HEK293 (cell line): ENCODE measurements around the gene C1orf167.

Experiments used
- EGR2 ChIP-seq: fragments of 450-650 bp; formaldehyde crosslinking; IDR thresholded peaks from 2 replicates; pipeline ENCODE4 v1.5.1; 2016; ENCODE audit warnings: low read depth, missing biosample characterization, missing genetic modification characterization
- MEIS1 ChIP-seq: sonication (generic); formaldehyde crosslinking; IDR thresholded peaks from 2 replicates; pipeline ENCODE4 v1.8.1; 2022; ENCODE audit warnings: missing genetic modification reagents, mild to moderate bottlenecking, borderline replicate concordance
- PRDM1 ChIP-seq: fragments of 450-650 bp; formaldehyde crosslinking; IDR thresholded peaks from 2 replicates; pipeline ENCODE4; 2016; ENCODE audit warnings: missing biosample characterization, missing genetic modification characterization
- ZBTB7A ChIP-seq: fragments of 450-650 bp; formaldehyde crosslinking; IDR thresholded peaks from 2 replicates; pipeline ENCODE4 v1.5.1; 2016; ENCODE audit warnings: low read depth, missing biosample characterization, missing genetic modification characterization
- ZFP41 ChIP-seq: fragments of 450-650 bp; formaldehyde crosslinking; IDR thresholded peaks from 2 replicates; pipeline ENCODE4 v1.5.1; 2016; ENCODE audit warnings: missing biosample characterization, missing genetic modification characterization, borderline replicate concordance
- ZNF24 ChIP-seq: fragments of 450-650 bp; formaldehyde crosslinking; IDR thresholded peaks from 2 replicates; pipeline ENCODE4 v1.5.1; 2016; ENCODE audit warnings: missing biosample characterization, missing genetic modification characterization
- ZNF274 ChIP-seq, 2 experiments: fragments of 200-500 bp in 1 of 2; fragments of 450-650 bp in 1 of 2; sonication (Bioruptor generic) in 1 of 2; formaldehyde crosslinking in 1 of 2; IDR thresholded peaks; 2 replicates each; pipeline versions ENCODE4 v1.5.1 to v1.6.1; 2014 to 2016; ENCODE audit warnings: borderline replicate concordance in 1 of 2, inconsistent platforms in 1 of 2, low read length in 1 of 2, missing biosample characterization in 1 of 2, missing genetic modification characterization in 1 of 2
- ZNF292 ChIP-seq: fragments of 450-650 bp; formaldehyde crosslinking; IDR thresholded peaks from 2 replicates; pipeline ENCODE4 v1.5.1; 2016; ENCODE audit warnings: low read depth, missing biosample characterization, missing genetic modification characterization, borderline replicate concordance
- ZNF311 ChIP-seq: fragments of 450-650 bp; formaldehyde crosslinking; IDR thresholded peaks from 2 replicates; pipeline ENCODE4 v1.5.1; 2017; ENCODE audit warnings: missing biosample characterization, missing genetic modification characterization, borderline replicate concordance
- ZNF341 ChIP-seq: fragments of 450-650 bp; formaldehyde crosslinking; IDR thresholded peaks from 2 replicates; pipeline ENCODE4; 2016; ENCODE audit warnings: low read depth, missing biosample characterization, missing genetic modification characterization
- ZNF416 ChIP-seq: fragments of 450-650 bp; formaldehyde crosslinking; IDR thresholded peaks from 2 replicates; pipeline ENCODE4 v1.5.1; 2016; ENCODE audit warnings: missing biosample characterization, missing genetic modification characterization
- ZNF596 ChIP-seq: fragments of 450-650 bp; IDR thresholded peaks from 2 replicates; pipeline ENCODE4 v1.5.0; 2018; ENCODE audit warnings: missing biosample characterization, mild to moderate bottlenecking, missing genetic modification characterization, moderate library complexity
- ZNF791 ChIP-seq: fragments of 450-650 bp; formaldehyde crosslinking; IDR thresholded peaks from 2 replicates; pipeline ENCODE4 v1.5.1; 2016; ENCODE audit warnings: missing biosample characterization, missing genetic modification characterization
- TF ChIP-seq, protein P1 (sequence below): fragments of 450-650 bp; formaldehyde crosslinking; IDR thresholded peaks from 2 replicates; pipeline ENCODE4 v1.5.1; 2016; ENCODE audit warnings: missing biosample characterization, missing genetic modification characterization
- TF ChIP-seq, protein P2 (sequence below): IDR thresholded peaks from 2 replicates; pipeline ENCODE4 v1.6.1; 2011; ENCODE audit warnings: mild to moderate bottlenecking, low read depth, low read length, borderline replicate concordance
- TF ChIP-seq, protein P3 (sequence below): fragments of 450-650 bp; formaldehyde crosslinking; IDR thresholded peaks from 2 replicates; pipeline ENCODE4 v1.5.1; 2016; ENCODE audit warnings: missing biosample characterization, missing genetic modification characterization, borderline replicate concordance
- TF ChIP-seq, protein P4 (sequence below): fragments of 450-650 bp; formaldehyde crosslinking; IDR thresholded peaks from 2 replicates; pipeline ENCODE4 v1.5.1; 2016; ENCODE audit warnings: missing biosample characterization, missing genetic modification characterization
- TF ChIP-seq, protein P5 (sequence below): fragments of 450-650 bp; formaldehyde crosslinking; IDR thresholded peaks from 2 replicates; pipeline ENCODE4 v1.5.1; 2016; ENCODE audit warnings: missing biosample characterization, missing genetic modification characterization
- TF ChIP-seq, protein P6 (sequence below): fragments of 450-650 bp; formaldehyde crosslinking; IDR thresholded peaks from 2 replicates; pipeline ENCODE4 v1.5.1; 2016; ENCODE audit warnings: missing biosample characterization, missing genetic modification characterization
- TF ChIP-seq, protein P7 (sequence below): fragments of 450-650 bp; formaldehyde crosslinking; IDR thresholded peaks from 2 replicates; pipeline ENCODE4 v1.5.1; 2017; ENCODE audit warnings: missing biosample characterization, missing genetic modification characterization
- TF ChIP-seq, protein P8 (sequence below): fragments of 450-650 bp; formaldehyde crosslinking; IDR thresholded peaks from 2 replicates; pipeline ENCODE4 v1.5.0; 2017; ENCODE audit warnings: missing biosample characterization, missing genetic modification characterization, borderline replicate concordance

C1orf167 gene

DNA sequence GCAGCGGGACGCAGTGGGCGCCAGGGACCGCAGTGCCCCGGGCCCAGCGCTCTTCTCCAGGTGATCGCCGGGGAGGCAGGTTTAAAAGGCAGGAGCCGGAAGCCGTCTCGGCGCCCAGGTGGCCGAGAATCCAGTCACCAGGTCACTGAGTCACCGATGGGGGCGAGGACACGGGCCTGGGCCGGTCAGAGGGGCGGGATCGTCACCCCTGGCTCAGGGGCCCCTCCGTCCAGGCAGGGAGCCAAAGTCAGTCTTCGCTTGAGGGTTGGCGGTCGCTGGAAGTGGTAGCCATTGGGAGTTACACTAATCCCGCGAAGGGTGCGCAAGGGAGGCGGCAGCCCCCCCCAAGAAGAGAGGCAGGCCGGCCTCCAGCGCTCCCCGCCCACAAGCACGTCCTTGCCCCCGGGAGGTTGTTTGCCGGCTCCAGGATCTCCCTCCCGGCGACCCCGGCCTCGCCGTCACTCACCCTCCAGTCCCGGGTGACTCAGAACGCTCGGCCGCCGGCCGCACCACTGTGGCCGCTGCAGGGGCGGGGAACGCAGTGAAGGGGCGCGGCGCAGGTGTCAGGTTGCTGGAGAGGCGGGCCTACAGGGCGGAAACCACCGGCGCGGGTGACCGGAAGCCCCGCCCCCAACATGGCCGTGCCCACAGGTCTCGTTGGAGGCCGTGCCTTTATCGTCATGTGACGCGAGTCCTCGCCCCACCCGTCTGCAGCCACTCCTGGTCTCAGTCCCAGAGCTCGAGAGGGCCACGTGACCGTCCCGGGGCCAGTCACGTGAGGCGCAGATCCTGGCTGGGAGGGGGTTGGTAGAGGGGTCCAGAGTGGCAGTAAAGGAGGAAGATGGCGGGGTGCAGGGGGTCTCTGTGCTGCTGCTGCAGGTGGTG is 43.7 kb downstream of the C1orf167 start, which contains the start of the genes CLCN6 and MTHFR (continued):
- TF ChIP-seq MEIS1 (CRISPR knock-in tag) (no peak), EGR2 (tag by site-specific recombination) (peak; percentile 54), ZNF292 (no peak), ZFP41 (tag by site-specific recombination) (no peak), ZNF24 (peak; percentile 95), ZNF416 (tag by site-specific recombination) (no peak), ZNF341 (tag by site-specific recombination) (peak; percentile 38; the same call in 1 of the 2 replicates), ZNF596 (tag by site-specific recombination) (no peak), ZBTB7A (tag by site-specific recombination) (0 out of 2 replicates have a peak, but pooled peaks have one; percentile 76), ZNF311 (tag by site-specific recombination) (no peak), ZNF274 (IDR thresholded peaks at IDR 0.05; ENCODE audit: low read length) (no peak), ZNF274 (tag by site-specific recombination; IDR thresholded peaks at IDR 0.05; ENCODE audit: borderline replicate concordance) (no peak), PRDM1 (tag by site-specific recombination) (no peak), ZNF791 (tag by site-specific recombination) (no peak)
- TF ChIP-seq, protein P1, sequence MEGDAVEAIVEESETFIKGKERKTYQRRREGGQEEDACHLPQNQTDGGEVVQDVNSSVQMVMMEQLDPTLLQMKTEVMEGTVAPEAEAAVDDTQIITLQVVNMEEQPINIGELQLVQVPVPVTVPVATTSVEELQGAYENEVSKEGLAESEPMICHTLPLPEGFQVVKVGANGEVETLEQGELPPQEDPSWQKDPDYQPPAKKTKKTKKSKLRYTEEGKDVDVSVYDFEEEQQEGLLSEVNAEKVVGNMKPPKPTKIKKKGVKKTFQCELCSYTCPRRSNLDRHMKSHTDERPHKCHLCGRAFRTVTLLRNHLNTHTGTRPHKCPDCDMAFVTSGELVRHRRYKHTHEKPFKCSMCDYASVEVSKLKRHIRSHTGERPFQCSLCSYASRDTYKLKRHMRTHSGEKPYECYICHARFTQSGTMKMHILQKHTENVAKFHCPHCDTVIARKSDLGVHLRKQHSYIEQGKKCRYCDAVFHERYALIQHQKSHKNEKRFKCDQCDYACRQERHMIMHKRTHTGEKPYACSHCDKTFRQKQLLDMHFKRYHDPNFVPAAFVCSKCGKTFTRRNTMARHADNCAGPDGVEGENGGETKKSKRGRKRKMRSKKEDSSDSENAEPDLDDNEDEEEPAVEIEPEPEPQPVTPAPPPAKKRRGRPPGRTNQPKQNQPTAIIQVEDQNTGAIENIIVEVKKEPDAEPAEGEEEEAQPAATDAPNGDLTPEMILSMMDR (tag by site-specific recombination) = 0 out of 2 replicates have a peak, but pooled peaks have one; percentile 27
- TF ChIP-seq, protein P2, sequence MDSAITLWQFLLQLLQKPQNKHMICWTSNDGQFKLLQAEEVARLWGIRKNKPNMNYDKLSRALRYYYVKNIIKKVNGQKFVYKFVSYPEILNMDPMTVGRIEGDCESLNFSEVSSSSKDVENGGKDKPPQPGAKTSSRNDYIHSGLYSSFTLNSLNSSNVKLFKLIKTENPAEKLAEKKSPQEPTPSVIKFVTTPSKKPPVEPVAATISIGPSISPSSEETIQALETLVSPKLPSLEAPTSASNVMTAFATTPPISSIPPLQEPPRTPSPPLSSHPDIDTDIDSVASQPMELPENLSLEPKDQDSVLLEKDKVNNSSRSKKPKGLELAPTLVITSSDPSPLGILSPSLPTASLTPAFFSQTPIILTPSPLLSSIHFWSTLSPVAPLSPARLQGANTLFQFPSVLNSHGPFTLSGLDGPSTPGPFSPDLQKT = no peak; the same call in 1 of the 2 replicates
- TF ChIP-seq, protein P3, sequence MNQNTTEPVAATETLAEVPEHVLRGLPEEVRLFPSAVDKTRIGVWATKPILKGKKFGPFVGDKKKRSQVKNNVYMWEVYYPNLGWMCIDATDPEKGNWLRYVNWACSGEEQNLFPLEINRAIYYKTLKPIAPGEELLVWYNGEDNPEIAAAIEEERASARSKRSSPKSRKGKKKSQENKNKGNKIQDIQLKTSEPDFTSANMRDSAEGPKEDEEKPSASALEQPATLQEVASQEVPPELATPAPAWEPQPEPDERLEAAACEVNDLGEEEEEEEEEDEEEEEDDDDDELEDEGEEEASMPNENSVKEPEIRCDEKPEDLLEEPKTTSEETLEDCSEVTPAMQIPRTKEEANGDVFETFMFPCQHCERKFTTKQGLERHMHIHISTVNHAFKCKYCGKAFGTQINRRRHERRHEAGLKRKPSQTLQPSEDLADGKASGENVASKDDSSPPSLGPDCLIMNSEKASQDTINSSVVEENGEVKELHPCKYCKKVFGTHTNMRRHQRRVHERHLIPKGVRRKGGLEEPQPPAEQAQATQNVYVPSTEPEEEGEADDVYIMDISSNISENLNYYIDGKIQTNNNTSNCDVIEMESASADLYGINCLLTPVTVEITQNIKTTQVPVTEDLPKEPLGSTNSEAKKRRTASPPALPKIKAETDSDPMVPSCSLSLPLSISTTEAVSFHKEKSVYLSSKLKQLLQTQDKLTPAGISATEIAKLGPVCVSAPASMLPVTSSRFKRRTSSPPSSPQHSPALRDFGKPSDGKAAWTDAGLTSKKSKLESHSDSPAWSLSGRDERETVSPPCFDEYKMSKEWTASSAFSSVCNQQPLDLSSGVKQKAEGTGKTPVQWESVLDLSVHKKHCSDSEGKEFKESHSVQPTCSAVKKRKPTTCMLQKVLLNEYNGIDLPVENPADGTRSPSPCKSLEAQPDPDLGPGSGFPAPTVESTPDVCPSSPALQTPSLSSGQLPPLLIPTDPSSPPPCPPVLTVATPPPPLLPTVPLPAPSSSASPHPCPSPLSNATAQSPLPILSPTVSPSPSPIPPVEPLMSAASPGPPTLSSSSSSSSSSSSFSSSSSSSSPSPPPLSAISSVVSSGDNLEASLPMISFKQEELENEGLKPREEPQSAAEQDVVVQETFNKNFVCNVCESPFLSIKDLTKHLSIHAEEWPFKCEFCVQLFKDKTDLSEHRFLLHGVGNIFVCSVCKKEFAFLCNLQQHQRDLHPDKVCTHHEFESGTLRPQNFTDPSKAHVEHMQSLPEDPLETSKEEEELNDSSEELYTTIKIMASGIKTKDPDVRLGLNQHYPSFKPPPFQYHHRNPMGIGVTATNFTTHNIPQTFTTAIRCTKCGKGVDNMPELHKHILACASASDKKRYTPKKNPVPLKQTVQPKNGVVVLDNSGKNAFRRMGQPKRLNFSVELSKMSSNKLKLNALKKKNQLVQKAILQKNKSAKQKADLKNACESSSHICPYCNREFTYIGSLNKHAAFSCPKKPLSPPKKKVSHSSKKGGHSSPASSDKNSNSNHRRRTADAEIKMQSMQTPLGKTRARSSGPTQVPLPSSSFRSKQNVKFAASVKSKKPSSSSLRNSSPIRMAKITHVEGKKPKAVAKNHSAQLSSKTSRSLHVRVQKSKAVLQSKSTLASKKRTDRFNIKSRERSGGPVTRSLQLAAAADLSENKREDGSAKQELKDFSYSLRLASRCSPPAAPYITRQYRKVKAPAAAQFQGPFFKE (tag by site-specific recombination) = no peak
- TF ChIP-seq, protein P4, sequence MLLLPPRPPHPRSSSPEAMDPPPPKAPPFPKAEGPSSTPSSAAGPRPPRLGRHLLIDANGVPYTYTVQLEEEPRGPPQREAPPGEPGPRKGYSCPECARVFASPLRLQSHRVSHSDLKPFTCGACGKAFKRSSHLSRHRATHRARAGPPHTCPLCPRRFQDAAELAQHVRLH = peak; percentile 89
- TF ChIP-seq, protein P5, sequence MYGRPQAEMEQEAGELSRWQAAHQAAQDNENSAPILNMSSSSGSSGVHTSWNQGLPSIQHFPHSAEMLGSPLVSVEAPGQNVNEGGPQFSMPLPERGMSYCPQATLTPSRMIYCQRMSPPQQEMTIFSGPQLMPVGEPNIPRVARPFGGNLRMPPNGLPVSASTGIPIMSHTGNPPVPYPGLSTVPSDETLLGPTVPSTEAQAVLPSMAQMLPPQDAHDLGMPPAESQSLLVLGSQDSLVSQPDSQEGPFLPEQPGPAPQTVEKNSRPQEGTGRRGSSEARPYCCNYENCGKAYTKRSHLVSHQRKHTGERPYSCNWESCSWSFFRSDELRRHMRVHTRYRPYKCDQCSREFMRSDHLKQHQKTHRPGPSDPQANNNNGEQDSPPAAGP (tag by site-specific recombination) = peak; percentile 72; the same call in 1 of the 2 replicates
- TF ChIP-seq, protein P6, sequence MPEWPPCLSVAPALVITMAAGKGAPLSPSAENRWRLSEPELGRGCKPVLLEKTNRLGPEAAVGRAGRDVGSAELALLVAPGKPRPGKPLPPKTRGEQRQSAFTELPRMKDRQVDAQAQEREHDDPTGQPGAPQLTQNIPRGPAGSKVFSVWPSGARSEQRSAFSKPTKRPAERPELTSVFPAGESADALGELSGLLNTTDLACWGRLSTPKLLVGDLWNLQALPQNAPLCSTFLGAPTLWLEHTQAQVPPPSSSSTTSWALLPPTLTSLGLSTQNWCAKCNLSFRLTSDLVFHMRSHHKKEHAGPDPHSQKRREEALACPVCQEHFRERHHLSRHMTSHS (tag by site-specific recombination) = no peak
- TF ChIP-seq, protein P7, sequence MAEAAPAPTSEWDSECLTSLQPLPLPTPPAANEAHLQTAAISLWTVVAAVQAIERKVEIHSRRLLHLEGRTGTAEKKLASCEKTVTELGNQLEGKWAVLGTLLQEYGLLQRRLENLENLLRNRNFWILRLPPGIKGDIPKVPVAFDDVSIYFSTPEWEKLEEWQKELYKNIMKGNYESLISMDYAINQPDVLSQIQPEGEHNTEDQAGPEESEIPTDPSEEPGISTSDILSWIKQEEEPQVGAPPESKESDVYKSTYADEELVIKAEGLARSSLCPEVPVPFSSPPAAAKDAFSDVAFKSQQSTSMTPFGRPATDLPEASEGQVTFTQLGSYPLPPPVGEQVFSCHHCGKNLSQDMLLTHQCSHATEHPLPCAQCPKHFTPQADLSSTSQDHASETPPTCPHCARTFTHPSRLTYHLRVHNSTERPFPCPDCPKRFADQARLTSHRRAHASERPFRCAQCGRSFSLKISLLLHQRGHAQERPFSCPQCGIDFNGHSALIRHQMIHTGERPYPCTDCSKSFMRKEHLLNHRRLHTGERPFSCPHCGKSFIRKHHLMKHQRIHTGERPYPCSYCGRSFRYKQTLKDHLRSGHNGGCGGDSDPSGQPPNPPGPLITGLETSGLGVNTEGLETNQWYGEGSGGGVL (tag by site-specific recombination) = peak; percentile 78
- TF ChIP-seq, protein P8, sequence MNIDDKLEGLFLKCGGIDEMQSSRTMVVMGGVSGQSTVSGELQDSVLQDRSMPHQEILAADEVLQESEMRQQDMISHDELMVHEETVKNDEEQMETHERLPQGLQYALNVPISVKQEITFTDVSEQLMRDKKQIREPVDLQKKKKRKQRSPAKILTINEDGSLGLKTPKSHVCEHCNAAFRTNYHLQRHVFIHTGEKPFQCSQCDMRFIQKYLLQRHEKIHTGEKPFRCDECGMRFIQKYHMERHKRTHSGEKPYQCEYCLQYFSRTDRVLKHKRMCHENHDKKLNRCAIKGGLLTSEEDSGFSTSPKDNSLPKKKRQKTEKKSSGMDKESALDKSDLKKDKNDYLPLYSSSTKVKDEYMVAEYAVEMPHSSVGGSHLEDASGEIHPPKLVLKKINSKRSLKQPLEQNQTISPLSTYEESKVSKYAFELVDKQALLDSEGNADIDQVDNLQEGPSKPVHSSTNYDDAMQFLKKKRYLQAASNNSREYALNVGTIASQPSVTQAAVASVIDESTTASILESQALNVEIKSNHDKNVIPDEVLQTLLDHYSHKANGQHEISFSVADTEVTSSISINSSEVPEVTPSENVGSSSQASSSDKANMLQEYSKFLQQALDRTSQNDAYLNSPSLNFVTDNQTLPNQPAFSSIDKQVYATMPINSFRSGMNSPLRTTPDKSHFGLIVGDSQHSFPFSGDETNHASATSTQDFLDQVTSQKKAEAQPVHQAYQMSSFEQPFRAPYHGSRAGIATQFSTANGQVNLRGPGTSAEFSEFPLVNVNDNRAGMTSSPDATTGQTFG (tag by site-specific recombination) = no peak
